GM12878 (cell line): ENCODE results near the gene FAN1. TPM values are rescaled to one million over a fixed set of nuclear protein-coding genes. Genes with fewer than 3 reads are reported as not detected.

Experiments used
- ATAC-seq: fragments of 200-7000 bp; cut with Tn5 transposase; 3 replicates; pipeline ENCODE4 v1.9.1; 2020; ENCODE audit warnings: mild to moderate bottlenecking, moderate library complexity
- BruUV-seq: library from RNA; stranded (reverse); fragments of 400-500 nt; replicated peaks from 2 replicates; lab custom pipeline; 2021; lab: Mats Ljungman, UMichigan
- CTCF ChIA-PET: fragments of 300-600 bp; sonication (Branson Sonifier 250); formaldehyde crosslinking; extraction: SDS; loops from one replicate; lab custom pipeline; 2021; ENCODE audit warnings: inconsistent platforms; lab: Yijun Ruan, JAX
- POLR2A ChIA-PET: fragments of 350-600 bp; formaldehyde crosslinking; extraction: SDS; loops from one replicate; lab custom pipeline; 2021; ENCODE audit warnings: inconsistent platforms; lab: Charles Lee
- RAD21 ChIA-PET: fragments of 300-600 bp; sonication (Branson Sonifier 250); formaldehyde crosslinking; loops from one replicate; lab custom pipeline; 2023; ENCODE audit warnings: antibody characterized with exemption; ENCODE audit not compliant: unreplicated experiment; lab: Charles Lee
- SMC1A ChIA-PET: fragments of 300-600 bp; sonication (Branson Sonifier 250); formaldehyde crosslinking; loops from one replicate; lab custom pipeline; 2023; ENCODE audit not compliant: unreplicated experiment, uncharacterized antibody; lab: Charles Lee
- DNase-seq: peaks from one replicate; pipeline ENCODE4 v3.0.0-alpha.2; 2011; ENCODE audit warnings: low read depth, low spot score
- FAIRE-seq: peaks from 3 replicates; lab custom pipeline; 2011; peaks lifted over from hg19 to GRCh38; lab: Jason Lieb, UNC
- H2AFZ ChIP-seq: 2 replicates; pipeline ENCODE4 v1.6.0; 2011; ENCODE audit warnings: low read depth, low read length, control low read depth; ENCODE audit not compliant: control insufficient read depth
- H3K27ac ChIP-seq: 2 replicates; pipeline ENCODE4 v1.5.1; 2011; ENCODE audit warnings: control low read depth; ENCODE audit not compliant: control insufficient read depth, insufficient read depth
- H3K27me3 ChIP-seq, 2 experiments: replicated peaks in 1 of 2; 2 replicates each; pipeline versions ENCODE4 v1.6.0 to v1.6.1; 2011; ENCODE audit warnings: low read length in 1 of 2; ENCODE audit not compliant: control insufficient read depth in 2 of 2, insufficient read depth in 2 of 2
- H3K36me3 ChIP-seq, 2 experiments: 2 replicates each; pipeline ENCODE4 v1.5.1; 2011; ENCODE audit warnings: low read length in 1 of 2; ENCODE audit not compliant: control insufficient read depth in 2 of 2, insufficient read depth in 2 of 2
- H3K4me1 ChIP-seq: 2 replicates; pipeline ENCODE4 v1.6.1; 2011; ENCODE audit warnings: mild to moderate bottlenecking, low read length, moderate library complexity, mixed read lengths; ENCODE audit not compliant: control insufficient read depth, insufficient read depth
- H3K4me2 ChIP-seq: 2 replicates; pipeline ENCODE4 v1.6.0; 2011; ENCODE audit warnings: control low read depth; ENCODE audit not compliant: control insufficient read depth, insufficient read depth
- H3K4me3 ChIP-seq: fragments of 200-600 bp; sonication (generic); 2 replicates; pipeline ENCODE4 v1.5.1; 2016
- H3K79me2 ChIP-seq: 2 replicates; pipeline ENCODE4 v1.6.0; 2011; ENCODE audit warnings: low read length; ENCODE audit not compliant: control insufficient read depth, insufficient read depth
- H3K9ac ChIP-seq: 2 replicates; pipeline ENCODE4 v1.8.0; 2011; ENCODE audit warnings: low read length, control low read depth, mixed read lengths; ENCODE audit not compliant: control insufficient read depth, insufficient read depth
- H3K9me3 ChIP-seq: replicated peaks from 3 replicates; pipeline ENCODE4 v1.5.1; 2011; ENCODE audit warnings: mild to moderate bottlenecking, low read length; ENCODE audit not compliant: control insufficient read depth, insufficient read depth
- H4K20me1 ChIP-seq: 2 replicates; pipeline ENCODE4 v1.6.0; 2011; ENCODE audit not compliant: control insufficient read depth, insufficient read depth
- ASH2L ChIP-seq: fragments of 300-600, 200-600 bp; sonication (generic); IDR thresholded peaks from 2 replicates; pipeline ENCODE4 v1.6.1; 2017; ENCODE audit warnings: low read depth, mild to moderate bottlenecking, borderline replicate concordance
- BCLAF1 ChIP-seq: fragments of 450-650 bp; IDR thresholded peaks from 2 replicates; pipeline ENCODE4 v1.6.1; 2017; ENCODE audit warnings: antibody characterized with exemption, mild to moderate bottlenecking, moderate library complexity
- BHLHE40 ChIP-seq, 2 experiments: fragments of 450-650 bp in 1 of 2; IDR thresholded peaks; 2 replicates each; pipeline ENCODE4 v1.6.1; 2011 to 2017; ENCODE audit warnings: low read depth in 2 of 2, borderline replicate concordance in 1 of 2, improper control_type of control experiment in 1 of 2, low read length in 1 of 2, mild to moderate bottlenecking in 1 of 2
- BRCA1 ChIP-seq: IDR thresholded peaks from 2 replicates; pipeline ENCODE4 v1.6.1; 2011; ENCODE audit warnings: low read depth, low read length, improper control_type of control experiment
- FOXM1 ChIP-seq: IDR thresholded peaks from 2 replicates; pipeline ENCODE4 v1.6.1; 2012; ENCODE audit warnings: low read depth, mild to moderate bottlenecking, inconsistent platforms, low read length, moderate library complexity
- HCFC1 ChIP-seq: fragments of 150-350 bp; IDR thresholded peaks from 2 replicates; pipeline ENCODE4 v1.6.1; 2014; ENCODE audit warnings: low read length
- MLLT1 ChIP-seq: fragments of 450-650 bp; IDR thresholded peaks from 2 replicates; pipeline ENCODE4 v1.6.1; 2016; ENCODE audit warnings: mild to moderate bottlenecking
- MYC ChIP-seq: IDR thresholded peaks from 2 replicates; pipeline ENCODE4 v1.6.1; 2011; ENCODE audit warnings: mild to moderate bottlenecking, low read length, moderate library complexity, inconsistent platforms; ENCODE audit not compliant: insufficient read depth, insufficient replicate concordance, insufficient read length, severe bottlenecking
- NFYB ChIP-seq: IDR thresholded peaks from 2 replicates; pipeline ENCODE4 v1.6.1; 2011; ENCODE audit warnings: low read depth, mild to moderate bottlenecking, low read length, improper control_type of control experiment, moderate library complexity; ENCODE audit not compliant: insufficient read depth
- NKRF ChIP-seq: fragments of 450-650 bp; conservative IDR thresholded peaks from 2 replicates; pipeline ENCODE4 v1.6.1; 2017; ENCODE audit warnings: mild to moderate bottlenecking, moderate library complexity
- SPI1 ChIP-seq: IDR thresholded peaks from 2 replicates; pipeline ENCODE4 v1.6.1; 2011; ENCODE audit warnings: low read depth, mild to moderate bottlenecking, low read length, moderate library complexity, borderline replicate concordance; ENCODE audit not compliant: insufficient read depth
- STAT1 ChIP-seq: fragments of 450-650 bp; conservative IDR thresholded peaks from 2 replicates; pipeline ENCODE4 v1.6.1; 2014; ENCODE audit warnings: antibody characterized with exemption, mild to moderate bottlenecking
- STAT3 ChIP-seq: IDR thresholded peaks from 2 replicates; pipeline ENCODE4 v1.6.1; 2011; ENCODE audit warnings: low read depth, low read length, improper control_type of control experiment
- ZBED1 ChIP-seq: IDR thresholded peaks from 2 replicates; pipeline ENCODE4 v1.6.1; 2016; ENCODE audit warnings: borderline replicate concordance
- ZNF207 ChIP-seq: fragments of 450-650 bp; IDR thresholded peaks from 2 replicates; pipeline ENCODE4 v1.6.1; 2014; ENCODE audit warnings: antibody characterized with exemption, mild to moderate bottlenecking, borderline replicate concordance
- ZNF24 ChIP-seq: fragments of 450-650 bp; IDR thresholded peaks from 2 replicates; pipeline ENCODE4 v1.6.1; 2017; ENCODE audit warnings: antibody characterized with exemption, mild to moderate bottlenecking
- WGBS: methylation state at CpG from one replicate; pipeline ENCODE4 v1.1.6; 2016; ENCODE audit warnings: low lambda C conversion rate; ENCODE audit not compliant: insufficient replicate concordance, insufficient coverage; ENCODE audit errors: missing lambda C conversion rate; 5-methylcytosine and 5-hydroxymethylcytosine counted together
- in situ Hi-C: fragments of 300-500 bp; cut with MboI; formaldehyde crosslinking; loops from 9 replicates; pipeline ENCODE4 v1.14.3; 2018; ENCODE audit warnings: mixed read lengths
- intact Hi-C: fragments of 100-400 bp; cut with micrococcal nuclease; formaldehyde crosslinking; loops from one replicate; pipeline ENCODE4 v1.14.2; 2022; ENCODE audit not compliant: unreplicated experiment
- polyA plus RNA-seq, 11 experiments: library from polyadenylated mRNA; depleted of rRNA in 4 of 11; unstranded in 6 of 11; stranded (reverse) in 5 of 11; fragments of >200 nt; fragmentation: Nextera tagmentation in 4 of 11; fragmentation: Illumina TruSeq in 1 of 11; extraction: Ambion mirVana in 4 of 11; extraction: Trizol in 1 of 11; gene quantifications; 1 replicate in 1 of 11; 2 replicates in 10 of 11; pipeline versions ENCODE4 v1.2.1 to v1.2.3, GENCODE V29; 2011 to 2016; ENCODE audit warnings: inconsistent platforms in 2 of 11, missing spikeins in 2 of 11, low read depth in 1 of 11
- total RNA-seq, 4 experiments: library from RNA; depleted of rRNA in 3 of 4; stranded (reverse); fragments of >200 nt in 3 of 4; fragmentation: Illumina TruSeq in 1 of 4; extraction: Trizol in 1 of 4; gene quantifications; 2 replicates each; pipeline versions ENCODE4 v1.2.1 to v1.2.3, GENCODE V29; 2013 to 2021

Gene FAN1
- total and polyA plus RNA-seq, 10 of the 15 experiments (the other 5 are each of a cell fraction or from before 2014, with no cell fraction given) = 0.55 to 18.6 (median 12.6) TPM

- no peak for TF ChIP-seq MYC
Observed at GRCh38 chr15:30895461-30896210, 8.1 kb upstream of the FAN1 start (continued).

GRCh38 chr15:30896211-30896606 lies 7.5 kb upstream of the FAN1 start:
- H3K4me3 ChIP-seq = no peak overlapping the region
- H3K27ac ChIP-seq = no peak overlapping the region
- no peak for ATAC-seq
- H3K4me1 ChIP-seq = no peaks in the 10 kb centered on the region
- no peaks in the 10 kb centered on the region for H3K79me2 ChIP-seq
- H3K9me3 ChIP-seq = no peaks in the 10 kb centered on the region
- H3K27me3 ChIP-seq = no peaks in the 10 kb centered on the region
- DNase-seq = no peak
- H2AFZ ChIP-seq = no peak overlapping the region
- RAD21 ChIA-PET = interaction anchor here (2.7 to 3.1 kb wide), 2 partner anchors 232 to 592 kb away, joined by 9 to 35 read pairs; no protein-coding TSS in a partner anchor
- in situ Hi-C loops = no loop called here
- CTCF ChIA-PET = interaction anchor here (1.2 to 4.6 kb wide), 2 partner anchors 232 to 593 kb away, joined by 4 to 57 read pairs; no protein-coding TSS in a partner anchor
- no TSS peak for BruUV-seq
- no peaks in the 10 kb centered on the region for H3K36me3 ChIP-seq
- intact Hi-C loops = no loop called here
- POLR2A ChIA-PET = no interaction called here
- FAIRE-seq = no peak
- 87% methylated on average over 8 of the region's 12 CpGs for WGBS
- SMC1A ChIA-PET = interaction anchor here (2.6 kb wide), 1 partner anchor 233 kb away, joined by 17 read pairs; no protein-coding TSS in a partner anchor
- H3K4me2 ChIP-seq = no peak overlapping the region
- H4K20me1 ChIP-seq = no peaks in the 10 kb centered on the region
- no peak overlapping the region for H3K9ac ChIP-seq
- TF ChIP-seq FOXM1 (no peak), ASH2L (no peak), ZNF24 (no peak), STAT1 (no peak), STAT3 (no peak), BRCA1 (no peak), ZNF207 (no peak), ZBED1 (no peak), SPI1 (no peak), NFYB (no peak), MLLT1 (no peak), BCLAF1 (no peak), NKRF (no peak), BHLHE40 (IDR thresholded peaks at IDR 0.05; ENCODE audit: borderline replicate concordance in 1 of 2, low read depth in 2 of 2, low read length in 1 of 2) (no peak), HCFC1 (no peak)
